HG02884 (cell line): ENCODE results near the gene SYT17.

Source experiments
- ATAC-seq: cut with Tn5 transposase; IDR thresholded peaks from one replicate; pipeline ENCODE4 v1.9.1; 2021; ENCODE audit warnings: mild to moderate bottlenecking, moderate library complexity; ENCODE audit not compliant: unreplicated experiment

SYT17 gene

DNA sequence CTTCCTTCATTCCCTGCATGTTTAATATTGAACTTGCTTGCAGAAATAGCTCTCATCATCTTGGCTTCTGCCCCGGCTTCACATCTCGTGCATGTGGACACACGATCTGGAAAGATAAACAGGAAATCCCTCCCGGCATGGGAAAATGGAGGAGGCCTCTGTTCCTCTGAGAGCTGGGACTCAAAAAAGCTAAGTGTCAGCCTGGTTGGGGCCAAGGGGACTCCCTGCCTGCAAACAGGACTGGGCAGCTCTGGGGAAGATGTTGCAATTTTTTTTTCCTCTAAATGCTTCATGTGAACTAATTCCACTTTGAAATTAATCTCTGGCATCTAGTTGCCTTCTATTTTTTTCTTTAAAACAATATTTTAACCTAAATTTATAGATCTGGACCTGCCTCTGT, 29.4 kb upstream of the SYT17 start:
- ATAC-seq: no peak

DNA sequence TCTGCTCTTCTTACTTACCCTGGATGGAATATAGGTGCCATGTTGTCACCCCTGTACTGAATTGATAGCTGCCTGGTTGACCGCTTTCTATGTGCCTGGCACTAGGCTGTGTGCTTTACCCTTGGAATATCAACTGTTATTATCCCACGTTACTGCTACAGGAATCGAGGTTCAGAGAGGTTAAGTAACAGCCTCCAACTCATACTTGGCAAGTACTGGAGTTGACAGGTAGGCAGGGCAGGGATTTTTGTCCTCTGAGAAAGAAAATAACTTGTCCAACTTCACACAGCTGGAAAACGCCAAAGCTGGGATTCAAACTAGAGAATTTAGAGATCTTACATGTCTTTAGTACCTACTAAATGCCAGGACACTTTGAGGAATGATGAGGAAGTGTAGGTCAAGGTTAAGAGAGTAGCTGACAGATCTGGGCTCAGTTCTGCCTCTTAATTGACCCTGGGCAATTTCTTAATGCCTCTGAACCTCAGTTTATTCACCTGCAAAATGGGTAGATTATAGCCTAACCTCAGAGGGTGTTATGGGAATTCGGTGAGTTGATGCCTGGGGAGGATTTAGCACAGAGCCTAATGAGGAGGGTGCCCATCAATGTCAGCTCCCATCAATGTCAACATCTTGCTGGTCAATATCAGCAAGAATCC, 28.5 kb upstream of the SYT17 start:
- ATAC-seq: no peak

- no peak for ATAC-seq
Measured at GRCh38 chr16:19140396-19140795, 27.6 kb upstream of the SYT17 start.

DNA sequence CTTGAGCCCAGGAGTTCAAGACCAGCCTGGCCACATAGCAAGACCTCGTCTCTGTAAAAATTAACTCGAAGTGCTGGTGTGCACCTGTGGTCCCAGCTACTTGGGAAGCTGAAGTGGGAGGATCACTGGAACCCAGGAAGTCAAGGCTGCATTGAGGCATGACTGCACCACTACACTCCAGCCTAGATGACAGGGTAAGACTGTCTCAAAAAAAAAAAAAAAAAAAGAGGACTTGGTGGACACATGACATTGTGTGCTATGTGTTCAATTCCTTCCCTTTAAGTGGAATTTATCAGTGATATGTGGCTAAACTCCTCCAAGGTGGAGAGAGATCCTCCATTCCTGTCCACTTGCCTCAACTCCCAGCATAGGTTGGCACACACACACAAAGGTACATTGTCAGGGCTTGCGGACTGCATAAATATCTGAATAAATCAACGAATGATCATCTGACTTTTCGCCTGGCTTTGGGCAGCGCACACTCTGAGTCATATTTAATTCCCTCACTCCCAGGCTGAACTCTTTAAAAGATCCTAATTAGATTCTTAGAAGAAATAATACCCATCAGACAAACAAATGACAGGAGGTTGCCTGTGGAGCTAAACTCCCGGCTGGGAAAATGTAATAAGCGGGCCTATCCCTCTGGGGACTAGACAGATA, 25.0 kb upstream of the SYT17 start:
- ATAC-seq: no peak

DNA sequence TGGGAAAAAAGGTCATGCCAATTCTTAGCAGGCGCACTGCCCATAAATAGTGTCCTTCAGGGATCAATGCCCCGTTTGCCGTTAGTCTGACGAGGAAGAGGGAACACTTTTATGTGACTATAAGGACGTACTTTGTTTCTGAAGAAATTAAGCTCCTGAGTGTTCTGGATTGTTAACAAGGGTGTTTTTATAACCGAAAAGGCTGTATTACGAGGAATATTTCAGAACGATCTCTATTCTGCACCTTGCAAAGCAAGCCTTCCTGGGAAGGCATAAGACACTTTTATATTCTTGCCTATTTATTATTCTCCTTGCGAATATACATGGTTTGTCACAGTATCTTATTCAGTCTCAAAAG, 24.5 kb upstream of the SYT17 start:
- no peak for ATAC-seq

- ATAC-seq: no peak
Measured at GRCh38 chr16:19145010-19145409, 23.0 kb upstream of the SYT17 start.

DNA sequence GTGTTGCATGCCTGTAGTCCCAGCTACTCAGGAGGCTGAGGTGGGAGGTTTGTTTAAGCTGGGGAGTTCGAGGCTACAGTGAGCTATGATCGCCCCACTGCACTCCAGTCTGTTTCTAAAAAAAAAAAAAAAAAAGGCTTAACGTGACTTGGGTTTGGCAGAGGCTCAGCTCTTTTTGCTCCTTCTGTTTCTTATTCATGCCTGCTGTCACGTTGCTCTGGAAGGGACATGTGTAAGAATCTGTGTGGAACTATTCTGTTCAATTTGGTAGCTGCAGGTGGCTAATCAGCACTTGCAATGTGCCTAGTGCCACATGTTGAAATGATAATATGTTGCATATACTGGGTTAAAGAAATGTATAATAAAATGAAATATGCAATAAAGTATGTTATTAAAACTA, 20.9 kb upstream of the SYT17 start:
- ATAC-seq: no peak

DNA sequence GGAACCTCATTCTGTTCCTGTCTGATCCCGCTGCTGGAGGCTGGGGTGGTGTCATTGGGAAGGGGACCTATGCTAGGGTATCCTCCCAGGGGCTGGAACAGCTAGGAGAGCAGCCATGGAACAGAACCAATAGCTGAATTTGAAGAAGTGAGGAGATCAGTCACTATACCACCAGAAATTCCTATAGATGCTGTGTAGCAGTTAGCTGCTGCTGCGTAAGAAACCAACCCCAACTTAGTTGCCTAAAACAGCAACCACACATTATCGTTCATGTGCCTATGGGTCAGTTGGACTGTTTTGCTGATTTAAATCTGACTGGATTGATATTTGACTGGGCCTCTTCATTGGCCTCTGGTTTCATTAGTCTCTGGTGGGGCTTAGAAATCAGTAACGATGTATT, 20.4 kb upstream of the SYT17 start:
- no peak for ATAC-seq

- ATAC-seq: no peak
Measured at GRCh38 chr16:19148189-19148588, 19.9 kb upstream of the SYT17 start.

DNA sequence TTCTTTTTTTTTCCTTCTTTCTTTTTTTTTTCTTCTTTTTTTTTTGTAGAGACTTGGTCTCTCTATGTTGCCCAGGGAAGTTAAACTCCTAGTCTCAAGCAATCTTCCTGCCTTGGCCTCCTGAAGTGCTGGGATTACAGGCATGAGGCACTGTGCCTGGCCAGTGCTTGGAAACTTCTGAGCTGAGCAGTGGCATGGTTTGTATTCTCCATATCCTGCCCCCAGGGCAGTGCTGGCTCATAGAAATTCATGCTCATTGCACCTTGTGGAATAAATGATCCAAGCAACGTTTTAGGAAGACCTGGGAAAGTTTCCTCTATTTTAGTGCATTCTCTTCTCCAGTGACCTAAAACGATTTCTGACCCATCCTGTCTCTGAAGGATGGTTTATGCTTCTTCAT, 16.7 kb upstream of the SYT17 start:
- ATAC-seq: no peak

GRCh38 chr16:19152042-19152441, 16.0 kb upstream of the SYT17 start:
- no peak for ATAC-seq

DNA sequence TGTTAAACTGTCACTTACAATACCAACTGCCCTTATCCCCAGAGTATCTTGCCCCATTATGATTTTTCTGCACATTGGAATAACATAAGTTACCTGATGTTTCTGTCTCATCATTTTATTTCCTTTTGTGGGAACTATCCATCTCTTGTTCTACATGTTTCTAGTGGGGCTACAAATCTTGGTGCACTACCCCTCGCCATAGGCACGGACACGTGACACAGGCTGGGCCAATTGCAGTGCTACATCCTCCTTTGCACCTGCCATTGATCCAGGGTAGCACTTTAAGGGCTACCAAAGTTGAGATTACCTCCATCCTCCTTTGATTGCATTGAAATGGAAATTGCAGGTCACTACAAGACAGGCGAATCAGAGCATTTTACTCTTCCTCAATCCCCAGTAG, 14.2 kb upstream of the SYT17 start:
- ATAC-seq: no peak

- no peak for ATAC-seq
Measured at GRCh38 chr16:19162085-19162484, 6.0 kb upstream of the SYT17 start.

GRCh38 chr16:19163215-19163614, 4.8 kb upstream of the SYT17 start:
- ATAC-seq: no peak

DNA sequence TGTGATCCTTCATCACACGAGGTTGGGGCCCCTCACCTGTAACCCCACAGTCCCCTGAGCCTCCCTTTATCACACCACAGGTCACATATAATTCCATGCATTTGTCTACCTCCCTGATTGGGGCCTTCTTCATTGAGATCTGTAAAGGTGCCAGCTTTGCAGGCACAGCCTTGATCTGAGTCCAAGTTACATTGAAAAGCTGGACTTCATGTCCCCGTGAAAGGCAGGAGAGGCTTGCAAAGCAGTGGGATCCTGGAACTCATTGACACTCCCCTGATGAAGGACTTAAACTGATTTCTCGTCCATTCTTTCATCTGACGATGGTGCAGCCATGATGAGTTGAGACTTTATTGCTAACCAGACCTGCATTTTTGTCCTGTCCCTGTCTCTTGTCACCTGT, 3.8 kb upstream of the SYT17 start:
- no peak for ATAC-seq

DNA sequence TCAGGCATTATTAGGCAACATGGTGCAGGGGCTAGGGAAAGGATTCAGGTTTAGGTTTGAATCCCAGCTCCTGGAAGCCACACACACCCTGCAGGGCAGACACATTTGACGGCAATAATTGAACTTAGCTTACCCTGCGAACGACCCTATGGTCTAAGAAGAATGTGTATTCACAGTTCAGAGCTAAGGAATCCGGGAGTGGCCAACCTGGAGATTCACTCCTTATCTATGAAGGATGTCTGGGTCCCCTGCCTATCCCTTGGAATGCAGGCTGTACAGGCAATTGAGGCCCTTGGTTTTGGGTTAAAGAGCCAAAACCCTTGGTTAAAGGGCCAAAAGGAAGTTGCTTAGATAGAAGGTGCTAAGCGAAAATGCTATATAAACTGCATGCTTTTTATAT, 2.9 kb upstream of the SYT17 start:
- no peak for ATAC-seq

DNA sequence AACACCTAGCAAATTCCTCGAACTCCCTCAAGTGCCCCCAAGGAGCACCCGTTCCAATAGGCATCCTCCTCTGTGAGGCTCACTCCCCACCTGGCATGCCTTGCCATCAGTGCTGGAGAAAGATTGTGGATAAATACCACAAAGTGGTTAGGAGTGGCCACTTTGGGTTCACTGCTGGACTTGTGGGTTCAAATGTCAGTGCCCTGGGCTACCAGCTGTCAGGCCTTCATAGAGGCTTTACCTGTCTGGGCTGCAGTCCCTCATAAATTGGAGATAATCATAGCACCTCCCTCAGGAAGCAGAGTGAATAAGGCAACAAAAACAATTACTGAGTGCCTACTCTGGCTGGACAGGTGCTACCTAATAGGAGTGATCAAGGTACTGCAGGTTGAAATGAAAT, 1.5 kb upstream of the SYT17 start:
- ATAC-seq: no peak

DNA sequence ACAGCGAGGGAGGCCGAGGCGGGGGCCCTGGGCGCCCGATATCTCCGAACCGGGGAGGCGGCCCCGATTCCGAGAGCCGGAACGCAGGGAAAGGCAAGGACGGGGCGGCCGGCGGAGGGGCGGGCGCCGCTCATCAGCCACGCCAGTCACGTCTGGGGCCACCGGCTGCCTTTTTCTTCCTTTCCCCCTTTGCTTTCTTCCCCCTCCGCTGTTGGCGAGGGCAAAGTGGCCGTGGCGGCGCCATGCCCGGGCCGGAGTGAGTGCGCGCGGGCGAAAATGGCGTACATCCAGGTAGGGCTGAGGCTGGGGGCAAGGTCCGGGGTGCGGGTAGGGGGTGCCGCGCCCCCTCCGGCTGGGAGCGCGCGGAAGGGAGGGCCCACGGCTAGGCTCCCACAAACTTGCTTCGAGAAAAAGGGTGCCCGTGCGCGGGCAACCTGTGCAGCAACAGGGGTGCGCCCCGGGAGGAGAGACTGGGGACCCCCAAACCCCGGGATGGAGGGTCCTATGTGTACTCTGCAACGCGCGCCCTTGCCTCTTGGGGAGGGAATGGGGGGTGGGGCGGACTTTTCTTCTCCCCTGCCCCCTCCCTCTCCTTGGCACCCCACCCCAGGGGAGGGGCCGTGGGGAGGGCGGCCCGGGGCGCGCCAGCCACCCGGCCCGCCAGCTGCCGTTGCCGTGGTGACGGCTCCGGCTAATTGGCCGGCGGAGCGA, 486 bp downstream of the SYT17 start:
- no peak for ATAC-seq

- ATAC-seq: no peak
Measured at GRCh38 chr16:19169082-19169639, 1.1 kb downstream of the SYT17 start.

DNA sequence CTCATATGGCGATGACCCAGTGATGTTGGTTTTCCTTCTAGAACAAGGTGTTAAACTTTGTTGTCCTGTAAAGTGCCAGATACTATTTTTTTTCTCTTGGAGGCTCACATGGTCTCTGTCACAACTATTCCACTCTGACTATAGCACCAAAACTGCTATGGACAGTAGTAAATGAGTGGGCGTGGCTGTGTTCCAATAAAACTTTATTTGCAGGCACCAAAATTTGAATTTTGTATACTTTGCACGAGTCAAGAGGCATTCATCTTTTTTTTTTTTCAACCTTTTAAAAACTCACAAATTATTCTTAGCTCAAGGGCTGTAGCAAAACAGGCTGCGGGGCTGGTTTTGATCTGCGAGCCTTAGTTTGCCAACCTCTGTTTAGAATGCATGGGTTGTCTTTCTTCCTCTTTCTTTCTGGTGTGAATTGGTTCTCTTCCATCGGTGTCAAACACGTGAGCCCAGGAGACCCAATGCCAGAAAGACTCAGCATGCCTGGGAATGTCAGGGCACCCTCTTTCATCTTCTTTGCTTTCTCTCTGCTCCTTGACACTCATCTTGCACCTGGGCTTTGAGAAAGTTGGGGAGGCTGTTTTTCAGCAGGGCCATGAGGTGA, 2.1 kb downstream of the SYT17 start:
- no peak for ATAC-seq

- ATAC-seq: no peak
Measured at GRCh38 chr16:19172098-19172780, 4.2 kb downstream of the SYT17 start.
